Osteocyte (in vitro differentiated cells): ENCODE results near the gene BMP2K. TPM values are rescaled to one million over a fixed set of nuclear protein-coding genes. Genes with fewer than 3 reads are reported as not detected.

Experiments used
- DNase-seq: peaks from one replicate; pipeline ENCODE4 v3.0.0; 2021; ENCODE audit warnings: mixed read lengths; ENCODE audit not compliant: unreplicated experiment; ENCODE audit errors: extremely low spot score
- H3K27ac Mint-ChIP-seq: one replicate; pipeline ENCODE4 v1.8.0; 2021; ENCODE audit warnings: mild to moderate bottlenecking, mixed read lengths; ENCODE audit not compliant: unreplicated experiment
- H3K27me3 Mint-ChIP-seq: one replicate; pipeline ENCODE4 v1.8.0; 2021; ENCODE audit warnings: mixed read lengths; ENCODE audit not compliant: unreplicated experiment
- H3K36me3 Mint-ChIP-seq: one replicate; pipeline ENCODE4 v1.8.0; 2021; ENCODE audit warnings: mixed read lengths; ENCODE audit not compliant: unreplicated experiment
- H3K4me1 Mint-ChIP-seq: one replicate; pipeline ENCODE4 v1.8.0; 2021; ENCODE audit warnings: mixed read lengths; ENCODE audit not compliant: unreplicated experiment
- H3K4me3 Mint-ChIP-seq: one replicate; pipeline ENCODE4 v1.8.0; 2021; ENCODE audit warnings: mild to moderate bottlenecking, moderate library complexity, mixed read lengths; ENCODE audit not compliant: unreplicated experiment
- H3K9me3 Mint-ChIP-seq: one replicate; pipeline ENCODE4 v1.8.0; 2021; ENCODE audit warnings: mixed read lengths; ENCODE audit not compliant: unreplicated experiment
- CTCF ChIP-seq: fragments of 200-600 bp; sonication (generic); IDR thresholded peaks from 2 replicates; pipeline ENCODE4 v1.5.0; 2021; ENCODE audit warnings: antibody characterized with exemption, mild to moderate bottlenecking, moderate library complexity
- total RNA-seq: library from RNA; stranded (reverse); gene quantifications from 2 replicates; pipeline ENCODE4 v1.2.1, GENCODE V29; 2021

BMP2K gene
- total RNA-seq, 1 donor from 2014 or later = 19.5 TPM

- Mint-ChIP-seq H3K4me1 (no peaks in the 10 kb centered on the region), H3K36me3 (peaks cover 10% of the 10 kb centered on the region), H3K27me3 (no peaks in the 10 kb centered on the region), H3K9me3 (peaks cover 3% of the 10 kb centered on the region), H3K4me3 (no peak overlapping the region), H3K27ac (no peak overlapping the region)
- no peak for DNase-seq
- TF ChIP-seq CTCF = no peak
Measured at GRCh38 chr4:78799551-78800495, 23.7 kb downstream of the BMP2K start.

- no peak for TF ChIP-seq CTCF
- Mint-ChIP-seq H3K4me1 (no peaks in the 10 kb centered on the region), H3K36me3 (peaks cover 5% of the 10 kb centered on the region), H3K27ac (no peak overlapping the region), H3K4me3 (no peak overlapping the region), H3K27me3 (no peaks in the 10 kb centered on the region), H3K9me3 (peaks cover 3% of the 10 kb centered on the region)
- DNase-seq = no peak
Measured at GRCh38 chr4:78800965-78801364, 24.8 kb downstream of the BMP2K start.

GRCh38 chr4:78803983-78804382 is 27.8 kb downstream of the BMP2K start:
- Mint-ChIP-seq H3K27me3 (no peaks in the 10 kb centered on the region), H3K4me3 (no peak overlapping the region), H3K4me1 (no peaks in the 10 kb centered on the region), H3K9me3 (peaks cover 15% of the 10 kb centered on the region), H3K27ac (no peak overlapping the region), H3K36me3 (peaks cover 12% of the 10 kb centered on the region)
- DNase-seq = no peak
- no peak for TF ChIP-seq CTCF

GRCh38 chr4:78806943-78807460 is 30.9 kb downstream of the BMP2K start:
- TF ChIP-seq CTCF = no peak
- H3K4me3 Mint-ChIP-seq = no peak overlapping the region
- H3K9me3 Mint-ChIP-seq = peaks cover 15% of the 10 kb centered on the region
- no peak for DNase-seq
- H3K36me3 Mint-ChIP-seq = peaks cover 12% of the 10 kb centered on the region
- peaks cover 4% of the 10 kb centered on the region for H3K4me1 Mint-ChIP-seq
- no peak overlapping the region for H3K27ac Mint-ChIP-seq
- no peaks in the 10 kb centered on the region for H3K27me3 Mint-ChIP-seq

- H3K9me3 Mint-ChIP-seq = peaks cover 15% of the 10 kb centered on the region
- no peak overlapping the region for H3K27ac Mint-ChIP-seq
- H3K36me3 Mint-ChIP-seq = peaks cover 12% of the 10 kb centered on the region
- no peak for DNase-seq
- no peaks in the 10 kb centered on the region for H3K27me3 Mint-ChIP-seq
- no peak overlapping the region for H3K4me3 Mint-ChIP-seq
- no peak for TF ChIP-seq CTCF
- H3K4me1 Mint-ChIP-seq = peaks cover 4% of the 10 kb centered on the region
Measured at GRCh38 chr4:78809295-78809694, 33.1 kb downstream of the BMP2K start.
